Colonic mucosa (tissue), 4 donors: ENCODE data around the gene OSBP2. TPM values are rescaled to one million over a fixed set of nuclear protein-coding genes. Genes with fewer than 3 reads are reported as not detected.

Experiments used
- DNase-seq: peaks from one replicate; pipeline ENCODE4 v3.0.0-alpha.2; 2020
- H3K27ac ChIP-seq: fragments of 200-600 bp; one replicate; pipeline ENCODE4 v1.8.0; 2021
- H3K27me3 ChIP-seq: fragments of 200-600 bp; one replicate; pipeline ENCODE4 v1.8.0; 2021
- H3K36me3 ChIP-seq: fragments of 200-600 bp; one replicate; pipeline ENCODE4 v1.8.0; 2021
- H3K4me1 ChIP-seq: fragments of 200-600 bp; one replicate; pipeline ENCODE4 v1.8.0; 2021; ENCODE audit warnings: mild to moderate bottlenecking
- H3K4me3 ChIP-seq: fragments of 200-600 bp; one replicate; pipeline ENCODE4 v1.8.0; 2021
- H3K9ac ChIP-seq, 2 donors: one replicate each; pipeline ENCODE4 v1.7.0; 2013; ENCODE audit warnings: control low read depth in 2 of 2, low read depth in 2 of 2, low read length in 2 of 2
- H3K9me3 ChIP-seq: fragments of 200-600 bp; one replicate; pipeline ENCODE4 v1.8.0; 2021
- CTCF ChIP-seq: fragments of 200-600 bp; IDR thresholded peaks from one replicate; pipeline ENCODE4 v1.8.0; 2022; ENCODE audit warnings: antibody characterized with exemption, mild to moderate bottlenecking
- intact Hi-C: fragments of 100-400 bp; cut with DNase I; formaldehyde crosslinking; loops from one replicate; pipeline ENCODE4 v1.14.1; 2022
- total RNA-seq, 2 donors: library from RNA; stranded (reverse); fragmentation: NEBNext Ultra II Directional in 1 of 2; extraction: Animal tissue kit (Norgen Biotek cat#: 25700) in 1 of 2; gene quantifications; one replicate each; pipeline ENCODE4 v1.2.1, GENCODE V29; 2021
- donor health status: healthy.
- donor health status: DM: no; HTN: no; CAD: no.
- donor health status: DM: no; HTN: no; CAD: no.

The OSBP2 gene
- total RNA-seq: 1 to 10 TPM; 3.2 to 4.3 TPM

- no peaks in the 10 kb centered on the region for H3K36me3 ChIP-seq
- H3K9me3 ChIP-seq: no peaks in the 10 kb centered on the region
- no peaks in the 10 kb centered on the region for H3K27me3 ChIP-seq
- H3K4me3 ChIP-seq: peak within 1 kb of the TSS; percentile 64
- peak within 1 kb of the TSS; percentile 74 to 84 for H3K9ac ChIP-seq
- H3K4me1 ChIP-seq: no peaks in the 10 kb centered on the region
- no peak for TF ChIP-seq CTCF
- peak; percentile 34 for DNase-seq
- intact Hi-C loops: no loop called here
- peak within 1 kb of the TSS; percentile 70 for H3K27ac ChIP-seq
Measured at GRCh38 chr22:30694640-30695350, at the start of gene OSBP2. TSS of gene OSBP2 (plus strand) at chr22:30694874. CDS start at chr22:30694910, 36 bp downstream.

- Histone ChIP-seq H3K27me3 (no peaks in the 10 kb centered on the region), H3K9me3 (no peaks in the 10 kb centered on the region), H3K27ac (no peak overlapping the region), H3K36me3 (no peaks in the 10 kb centered on the region), H3K9ac (peak overlapping the region in 1 of 2 donors; percentile 24), H3K4me1 (peaks cover 5% of the 10 kb centered on the region), H3K4me3 (no peak overlapping the region)
- DNase-seq: no peak
- intact Hi-C loops: no loop called here
- TF ChIP-seq CTCF: no peak
Measured at GRCh38 chr22:30646518-30647160, 48.0 kb upstream of the OSBP2 start.

GRCh38 chr22:30647536-30647935, 47.1 kb upstream of the OSBP2 start:
- Histone ChIP-seq H3K9me3 (no peaks in the 10 kb centered on the region), H3K36me3 (no peaks in the 10 kb centered on the region), H3K9ac (no peak overlapping the region), H3K4me1 (peaks cover 5% of the 10 kb centered on the region), H3K27ac (no peak overlapping the region), H3K27me3 (no peaks in the 10 kb centered on the region), H3K4me3 (no peak overlapping the region)
- no peak for TF ChIP-seq CTCF
- no peak for DNase-seq
- intact Hi-C loops: no loop called here

- intact Hi-C loops: no loop called here
Measured at GRCh38 chr22:30648825-30649224, 45.8 kb upstream of the OSBP2 start.

More at GRCh38 chr22:30648825-30649224, 45.8 kb upstream of the OSBP2 start:
- H3K4me1 ChIP-seq: peaks cover 5% of the 10 kb centered on the region
- no peaks in the 10 kb centered on the region for H3K27me3 ChIP-seq
- TF ChIP-seq CTCF: no peak
- H3K36me3 ChIP-seq: no peaks in the 10 kb centered on the region
- H3K9me3 ChIP-seq: no peaks in the 10 kb centered on the region
- no peak for DNase-seq
- H3K27ac ChIP-seq: no peak overlapping the region
- peak overlapping the region in 1 of 2 donors; percentile 62 for H3K9ac ChIP-seq
- no peak overlapping the region for H3K4me3 ChIP-seq
